GM19043 (cell line): ENCODE data around the gene MAP1S.

ENCODE experiments used
- ATAC-seq: cut with Tn5 transposase; IDR thresholded peaks from one replicate; pipeline ENCODE4 v1.9.1; 2021; ENCODE audit warnings: low read depth; ENCODE audit not compliant: unreplicated experiment

MAP1S gene

DNA sequence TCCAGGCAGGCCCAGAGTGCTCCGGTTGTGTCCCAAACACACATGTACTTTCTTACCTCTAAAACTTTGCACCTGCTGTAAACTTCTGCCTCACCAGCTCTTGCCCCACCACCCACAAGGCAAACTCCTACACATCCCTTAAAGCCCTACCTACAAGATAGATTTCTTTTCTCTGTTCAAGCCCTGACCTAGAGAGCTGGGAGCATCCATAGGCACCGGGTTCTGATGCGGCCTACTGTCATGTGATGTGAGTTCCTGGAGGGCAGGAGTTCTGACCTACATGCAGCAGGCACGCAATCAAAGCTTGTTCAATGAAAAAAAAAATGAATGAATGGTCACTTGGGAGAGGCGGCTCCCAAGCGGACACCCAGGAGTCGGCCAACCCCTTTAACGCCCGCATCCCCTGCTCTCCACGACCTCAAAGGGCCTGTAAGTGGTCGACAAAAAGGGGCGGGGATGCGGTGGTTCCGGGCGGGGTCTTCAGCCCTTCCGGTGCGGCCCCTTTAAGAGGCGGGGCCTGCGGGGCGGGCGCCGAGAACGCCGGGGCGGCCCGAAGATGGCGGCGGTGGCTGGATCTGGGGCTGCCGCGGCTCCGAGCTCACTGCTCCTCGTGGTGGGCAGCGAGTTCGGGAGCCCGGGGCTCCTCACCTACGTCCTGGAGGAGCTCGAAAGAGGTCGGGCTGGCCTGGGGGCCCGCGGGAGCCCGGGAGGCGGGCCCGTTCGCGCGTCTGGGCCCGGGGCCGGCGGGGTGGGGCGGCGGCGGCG is at the start of gene MAP1S:
Gene MAP1S, plus strand, starts transcription at position 534 of the 765 bp plus-strand sequence. Its CDS starts 23 bp downstream, at position 557.
- ATAC-seq, result peak; percentile 61

GRCh38 chr19:17671906-17672305 is 47.4 kb upstream of the MAP1S start:
- ATAC-seq, result no peak

DNA sequence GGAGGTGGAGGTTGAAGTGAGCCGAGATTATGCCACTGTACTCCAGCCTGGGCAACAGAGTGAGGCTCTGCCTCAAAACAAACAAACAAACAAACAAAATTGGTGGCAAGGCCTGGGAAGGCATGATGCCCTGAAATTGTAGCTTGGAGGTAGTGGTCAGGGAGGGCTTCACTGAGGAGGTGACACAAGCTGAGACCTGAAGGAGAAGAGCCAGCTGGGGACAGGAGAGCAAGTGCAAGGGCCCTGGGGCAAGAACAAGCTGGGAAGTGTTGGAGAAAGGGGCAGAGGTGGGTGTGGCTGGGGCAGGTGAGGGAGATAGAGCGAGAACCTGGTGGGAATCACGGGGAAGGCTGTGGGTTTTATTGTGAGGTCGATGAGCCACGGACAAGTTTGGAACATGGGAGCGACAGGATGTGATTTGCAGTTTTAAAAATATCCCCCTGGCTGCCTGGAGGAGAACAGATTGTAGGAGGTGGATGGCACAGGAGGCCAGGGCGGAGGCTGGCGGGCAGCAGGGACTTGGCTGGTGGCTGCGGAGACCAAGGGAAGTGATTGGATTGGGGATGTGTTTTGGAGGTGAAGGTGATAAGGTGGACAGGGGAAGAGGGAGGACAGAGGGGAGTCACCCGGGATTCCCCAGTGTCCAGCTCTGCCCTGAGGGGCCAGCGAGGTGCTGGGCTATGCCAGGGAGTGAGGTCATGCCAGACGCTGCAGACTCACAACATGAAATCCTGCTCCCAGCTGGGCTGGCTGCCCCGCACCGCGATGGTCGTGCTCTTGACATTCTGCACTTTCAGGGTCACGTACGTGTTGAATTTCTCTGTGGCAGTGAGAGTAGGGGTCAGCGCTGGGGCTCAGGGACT is 45.1 kb upstream of the MAP1S start:
- no peak for ATAC-seq

- no peak for ATAC-seq
Observed at GRCh38 chr19:17676295-17676694, 43.0 kb upstream of the MAP1S start.

DNA sequence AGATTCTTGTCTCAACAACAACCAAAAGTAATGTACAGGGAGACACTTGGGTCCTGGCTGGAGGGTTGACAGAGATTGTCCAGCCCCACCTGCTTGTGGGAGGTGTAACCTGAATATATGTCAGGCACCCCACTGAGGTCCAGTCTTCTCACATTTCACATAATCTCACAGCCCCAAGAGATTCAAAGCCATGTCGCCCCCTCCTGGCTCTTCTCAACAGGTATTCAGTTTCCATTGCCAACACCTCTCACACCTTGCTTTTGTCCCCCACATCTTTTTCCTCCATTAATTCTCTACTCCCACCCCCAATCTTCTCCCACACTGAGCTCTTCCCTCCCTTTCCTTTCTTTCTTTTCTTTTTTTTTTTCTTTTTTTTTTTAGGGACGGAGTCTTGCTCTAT is 42.3 kb upstream of the MAP1S start:
- ATAC-seq, result no peak

DNA sequence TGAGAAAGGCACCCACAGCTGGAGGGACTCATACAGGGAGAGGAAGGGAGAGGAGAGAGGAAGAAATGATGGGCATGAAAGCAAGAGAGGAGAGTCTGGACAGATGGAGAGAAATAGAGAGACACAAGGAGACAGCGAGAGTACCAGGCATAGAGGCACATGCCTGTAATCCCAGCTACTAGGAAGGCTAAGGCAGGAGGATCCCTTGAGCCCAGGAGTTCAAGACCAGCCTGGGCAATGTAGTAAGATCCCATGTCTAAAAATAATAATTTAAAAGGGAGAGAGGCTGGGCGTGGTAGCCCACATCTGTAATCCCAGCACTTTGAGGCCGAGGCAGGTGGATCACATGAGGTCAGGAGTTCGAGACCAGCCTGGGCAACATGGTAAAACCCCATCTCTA is 40.4 kb upstream of the MAP1S start:
- no peak for ATAC-seq

DNA sequence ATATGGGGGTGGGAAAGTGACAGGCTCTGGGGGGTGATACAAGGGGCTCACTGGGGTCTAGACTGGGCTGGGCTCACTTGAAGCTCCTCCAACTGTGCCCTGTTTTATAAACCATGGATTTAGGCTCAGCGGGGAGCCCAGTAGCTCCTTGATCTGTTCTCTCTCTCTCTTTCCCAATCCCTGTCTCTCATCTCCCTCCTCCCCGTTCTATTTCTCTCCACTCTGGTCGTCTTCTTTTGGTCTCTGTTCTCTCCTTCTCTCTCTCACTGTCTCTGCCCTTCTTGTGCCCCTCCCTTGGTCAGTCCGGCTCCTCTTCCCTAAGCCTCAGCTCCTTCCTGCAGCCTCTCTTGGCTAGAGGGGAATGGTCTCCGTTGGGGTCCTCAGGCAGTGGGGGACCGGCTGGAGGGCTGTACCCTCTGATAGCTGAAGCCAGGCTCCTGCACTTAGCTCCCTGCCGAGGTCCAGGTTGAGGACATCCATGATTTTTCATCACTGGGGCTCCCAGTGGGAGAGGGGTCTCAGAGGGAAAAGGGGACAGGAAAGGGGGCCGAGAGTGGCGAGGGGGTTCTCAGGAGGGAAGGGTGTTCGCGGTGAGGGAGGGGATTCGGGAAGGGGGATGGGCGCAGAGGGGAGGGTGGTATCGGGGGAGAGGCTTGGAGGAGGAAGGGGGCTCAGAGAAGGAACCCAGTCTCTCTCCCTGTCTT is 39.6 kb upstream of the MAP1S start:
- ATAC-seq, result no peak

DNA sequence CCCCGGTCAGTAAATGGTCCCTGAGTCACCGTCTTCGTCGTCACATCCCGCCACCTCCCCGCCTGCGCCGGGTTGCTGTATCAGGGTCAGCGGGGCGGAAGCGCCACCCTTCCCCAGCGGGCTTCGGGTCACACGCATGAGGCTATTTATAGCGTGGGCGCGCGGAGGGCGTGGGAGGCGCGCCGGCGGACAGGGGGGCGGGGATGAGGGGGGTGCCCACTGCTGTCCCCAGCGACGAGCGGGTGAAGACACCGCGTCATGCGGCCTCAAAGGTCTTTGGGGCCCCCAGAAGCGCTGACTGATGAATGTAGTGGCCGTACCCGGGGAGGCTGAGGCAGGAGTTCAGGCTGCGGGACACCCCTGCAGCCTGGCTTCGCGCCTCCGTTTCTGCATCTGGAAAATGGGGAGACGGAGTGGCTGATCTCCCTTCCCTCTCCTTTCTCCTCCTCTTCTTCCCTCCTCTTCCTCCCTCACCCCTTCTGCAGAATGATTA is 39.0 kb upstream of the MAP1S start:
- no peak for ATAC-seq

DNA sequence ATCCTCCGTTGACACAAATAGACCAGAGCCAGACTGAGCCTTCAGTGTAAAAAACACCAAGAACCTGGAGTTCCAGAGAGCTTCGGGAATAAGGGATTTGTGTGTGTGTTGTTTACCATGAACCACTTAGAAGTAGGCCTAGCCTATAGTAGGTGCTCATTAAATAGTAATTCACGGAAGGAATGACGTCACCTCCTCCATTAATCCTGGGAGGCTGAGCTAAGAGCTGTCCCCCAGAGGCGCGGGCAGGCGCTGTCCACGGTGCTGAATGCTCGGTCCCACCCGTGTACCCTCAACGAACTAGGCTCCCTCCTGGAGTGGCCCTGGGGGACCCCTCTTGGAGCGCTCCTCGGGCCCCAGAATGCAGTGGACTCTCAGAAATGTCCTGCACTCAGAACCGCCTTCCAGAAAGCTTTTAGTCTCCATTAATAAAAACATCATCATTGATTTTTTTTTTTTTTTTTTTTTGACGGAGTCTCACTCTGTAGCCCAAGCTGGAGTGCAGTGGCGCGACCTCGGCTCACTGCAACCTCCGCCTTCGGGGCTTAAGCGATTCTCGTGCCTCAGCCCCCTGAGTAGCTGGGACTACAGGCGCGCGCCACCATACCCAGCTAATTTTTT is 37.7 kb upstream of the MAP1S start:
- ATAC-seq, result no peak

DNA sequence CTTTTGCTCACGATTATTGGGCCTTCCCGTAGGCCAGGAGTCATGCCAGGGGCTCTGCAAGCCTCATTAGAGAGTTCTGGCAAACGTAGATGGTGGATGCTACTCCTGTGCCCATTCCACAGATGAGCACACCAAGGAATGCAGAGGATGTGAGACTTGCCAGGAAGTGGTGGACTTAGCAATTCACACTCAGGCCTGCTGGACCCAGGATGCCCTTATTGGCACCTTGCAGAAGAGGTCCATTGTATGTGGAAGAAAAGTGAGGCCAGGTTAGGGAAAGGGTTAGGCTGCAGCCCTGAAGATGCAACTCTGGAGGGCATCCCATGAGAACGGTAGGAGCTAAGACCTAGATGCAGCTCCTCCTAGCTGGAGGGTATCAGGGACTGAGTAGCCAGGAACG is 37.0 kb upstream of the MAP1S start:
- ATAC-seq, result no peak

DNA sequence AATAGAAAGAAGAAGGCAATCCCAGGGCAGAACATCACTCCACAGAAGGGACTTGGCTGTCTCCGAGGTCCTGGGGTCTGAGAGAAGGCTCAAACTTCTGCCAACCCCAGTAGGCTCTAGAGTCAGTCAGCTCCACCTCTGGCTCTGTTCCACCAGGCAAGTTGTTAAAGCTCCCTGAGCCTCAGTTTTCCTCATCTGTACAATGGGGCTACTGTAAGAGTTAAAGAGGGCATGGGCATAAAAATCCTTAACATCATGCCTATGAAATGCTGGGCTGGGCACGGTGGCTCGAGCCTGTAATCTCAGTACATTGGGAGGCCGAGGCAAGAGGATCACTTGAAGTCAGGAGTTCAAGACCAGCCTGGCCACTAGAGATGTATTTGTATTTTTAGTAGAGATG is 36.2 kb upstream of the MAP1S start:
- no peak for ATAC-seq

- ATAC-seq, result no peak
Observed at GRCh38 chr19:17684256-17684655, 35.0 kb upstream of the MAP1S start.

DNA sequence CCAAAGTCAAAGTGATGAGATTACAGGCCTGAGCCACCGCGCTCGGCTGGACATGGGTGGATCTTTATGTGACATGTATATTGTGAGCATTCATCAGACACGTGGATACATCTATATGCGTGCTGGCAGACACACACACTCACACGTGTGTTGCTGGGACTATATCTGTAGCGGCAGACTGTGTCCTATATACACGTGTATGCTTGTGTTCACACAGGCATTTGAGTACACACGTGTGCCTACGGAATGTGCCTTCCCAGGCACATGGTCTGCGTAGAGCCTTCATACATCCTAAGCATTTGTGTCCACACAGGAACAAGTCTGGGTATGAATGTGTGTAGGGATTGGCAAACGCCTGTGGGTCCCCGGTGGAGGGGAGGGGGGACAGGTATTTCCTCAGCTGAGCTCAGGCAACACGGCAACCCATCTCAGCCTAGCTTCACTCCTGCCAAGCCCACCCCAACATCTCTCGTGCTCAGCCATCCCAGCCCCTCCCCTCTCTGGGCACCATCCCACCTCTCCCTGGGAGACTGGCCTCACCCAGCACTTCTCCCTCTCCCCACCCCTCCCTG is 33.7 kb upstream of the MAP1S start:
- ATAC-seq, result no peak

GRCh38 chr19:17686023-17686521 is 33.2 kb upstream of the MAP1S start:
- no peak for ATAC-seq

DNA sequence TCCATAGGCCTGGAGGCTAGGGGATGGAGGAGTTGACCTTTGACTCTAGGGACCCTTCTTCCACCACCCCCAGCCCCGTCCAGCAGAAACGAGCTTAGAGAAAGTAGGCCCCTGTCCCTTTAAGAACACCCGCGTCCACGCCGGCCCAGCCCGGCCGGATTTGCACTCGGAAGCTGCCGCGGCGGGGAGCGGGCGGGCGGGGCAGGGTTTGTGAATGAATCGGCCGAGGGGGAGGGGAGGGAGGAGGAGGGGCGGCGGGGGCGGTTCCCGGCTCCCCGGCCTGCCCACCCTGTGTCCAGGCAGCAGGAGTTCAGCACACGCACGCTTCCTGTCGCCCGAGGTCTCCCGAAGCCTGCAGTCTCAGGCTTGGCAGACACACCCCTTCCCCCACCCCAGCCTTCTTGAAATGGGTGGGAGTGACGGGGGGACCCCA is 32.7 kb upstream of the MAP1S start:
- no peak for ATAC-seq

DNA sequence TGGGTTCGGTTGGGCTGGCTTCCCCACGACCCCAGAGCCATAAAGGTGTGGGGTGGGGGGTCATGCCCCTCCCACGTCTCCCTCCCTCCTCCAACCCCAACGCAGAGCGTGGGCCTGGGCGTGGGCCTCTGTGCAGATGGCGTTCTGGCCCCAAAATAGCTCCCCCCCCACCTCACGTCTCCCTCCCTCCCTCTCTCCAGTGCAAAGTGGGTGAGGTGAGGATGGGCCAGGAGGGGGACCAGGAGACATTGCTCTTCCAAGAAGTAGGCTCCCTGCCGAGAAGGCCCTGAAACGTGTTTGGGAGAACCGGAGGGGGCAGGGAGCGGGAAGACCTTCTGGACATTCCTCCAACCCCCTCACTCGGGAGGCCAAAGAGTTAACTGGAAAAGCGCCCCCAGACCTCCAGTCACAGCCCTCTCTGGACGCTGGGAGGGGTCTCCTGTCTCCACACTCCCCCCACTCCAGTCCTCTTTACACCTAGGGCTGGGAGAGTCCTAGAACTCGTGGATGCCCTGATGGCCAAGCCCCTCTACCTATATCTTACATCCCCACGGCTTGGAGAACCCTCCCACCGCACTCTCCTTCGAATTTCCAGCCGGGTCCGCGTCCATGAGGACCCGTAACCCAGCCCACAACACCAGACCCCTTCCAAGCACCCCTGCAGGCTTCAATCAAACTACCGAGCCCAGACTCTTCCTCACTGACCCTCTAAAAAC is 32.0 kb upstream of the MAP1S start:
- ATAC-seq, result no peak

DNA sequence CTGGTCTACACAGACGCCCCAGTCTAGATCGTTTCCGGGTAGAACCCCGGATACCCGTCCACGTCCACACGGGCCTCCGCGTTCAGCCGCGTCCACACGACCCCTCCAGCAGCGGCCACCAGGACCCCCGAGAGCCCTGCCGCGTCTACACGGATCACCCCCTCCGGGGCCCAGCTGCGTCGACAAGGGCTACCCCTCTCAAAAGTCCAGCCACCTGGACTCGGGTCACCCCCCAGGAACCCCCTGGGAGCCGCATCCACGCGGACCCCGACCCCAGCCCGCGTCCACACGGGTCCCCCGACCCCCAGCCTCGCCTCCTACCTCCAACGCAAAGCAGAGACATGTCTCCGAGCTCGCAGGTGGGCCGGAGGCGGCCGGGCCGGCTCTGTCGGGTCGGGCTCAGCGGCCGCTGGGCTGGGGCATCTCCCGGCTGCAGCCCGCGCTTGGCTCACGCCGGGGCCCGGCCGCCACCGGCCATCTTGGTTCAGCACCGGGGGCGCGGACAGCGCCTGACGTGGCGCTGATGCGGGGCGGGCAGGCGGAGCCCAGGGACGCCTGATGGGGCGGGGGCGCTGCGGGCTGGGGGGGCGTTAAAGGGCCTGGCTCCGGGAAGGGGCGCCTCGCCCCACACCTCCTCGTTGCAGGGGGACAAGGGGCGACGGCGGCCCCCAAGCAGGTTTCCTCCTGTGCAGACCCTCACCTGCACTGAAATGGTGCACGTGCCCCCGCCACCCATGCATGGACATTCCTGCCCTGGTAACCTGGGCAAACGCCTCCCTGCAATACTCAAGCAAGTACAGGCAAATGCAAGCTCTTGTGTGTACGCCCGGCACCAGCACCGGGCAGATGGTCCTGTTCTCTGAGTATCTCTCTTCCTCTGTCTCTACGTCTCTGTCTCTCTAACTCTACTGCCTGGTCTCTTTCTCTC is 31.2 kb upstream of the MAP1S start, which contains the start of gene UNC13A:
Gene UNC13A, minus strand, starts transcription at position 498 of the 928 bp plus-strand sequence. Its CDS starts 155 bp downstream, at position 343.
- no peak for ATAC-seq
